GM19351 (cell line): ENCODE measurements around the gene TMEM25.
"Not testable (repeated sequence)": the region's sequence is repeated elsewhere in the genome, so short reads cannot be mapped to it uniquely, and the experiment has no call there.

Experiments used
- ATAC-seq: cut with Tn5 transposase; IDR thresholded peaks from one replicate; pipeline ENCODE4 v1.9.1; 2021; ENCODE audit warnings: mild to moderate bottlenecking, moderate library complexity; ENCODE audit not compliant: unreplicated experiment

TMEM25 gene

DNA sequence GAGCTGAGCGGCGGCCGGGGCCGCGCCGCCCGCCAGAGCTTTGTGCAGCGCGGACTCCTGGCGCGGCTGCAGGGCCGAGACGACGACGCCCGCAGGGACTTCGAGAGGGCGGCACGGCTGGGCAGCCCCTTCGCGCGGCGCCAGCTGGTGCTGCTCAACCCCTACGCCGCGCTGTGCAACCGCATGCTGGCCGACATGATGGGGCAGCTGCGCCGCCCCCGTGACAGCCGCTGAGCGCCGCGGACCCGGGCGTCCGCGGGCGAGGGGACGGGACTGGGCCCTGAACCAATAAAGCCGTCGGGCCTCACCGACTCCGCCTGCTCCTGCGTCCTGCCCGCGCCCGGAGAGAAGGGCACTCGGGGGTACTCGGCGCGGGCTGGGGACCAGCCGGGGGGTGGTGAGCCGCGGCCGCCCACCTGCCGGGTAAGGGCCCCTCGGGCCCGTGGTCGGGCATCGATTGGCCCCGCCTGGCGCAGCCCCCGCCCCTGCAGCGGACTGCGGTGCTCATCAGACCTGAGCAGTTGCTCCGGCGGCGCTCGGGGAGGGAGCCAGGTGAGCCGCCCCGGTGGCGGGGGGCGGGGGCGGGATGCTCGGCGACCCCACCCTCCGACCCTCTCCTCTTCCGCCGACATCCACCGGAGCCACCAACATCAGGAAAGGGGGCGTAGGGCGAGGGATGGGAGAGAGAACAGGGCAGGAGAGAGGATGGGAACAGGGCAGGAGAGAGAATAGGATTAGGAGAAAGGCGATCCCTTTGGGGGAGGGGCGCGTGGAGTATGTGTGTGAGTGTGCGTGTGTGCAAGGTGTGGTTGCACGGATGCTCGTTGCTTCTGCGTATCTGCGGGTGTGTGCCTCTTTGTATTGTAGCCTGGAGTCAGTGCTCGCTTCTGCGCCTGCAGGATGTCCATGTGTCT is at the start of gene TMEM25:
TMEM25 (plus strand) TSS at position 510 of the 914 bp plus-strand sequence. CDS start 610 bp downstream, outside the sequence.
- peak; percentile 80 for ATAC-seq

- not testable (repeated sequence) for ATAC-seq
Measured at GRCh38 chr11:118481238-118481637, 49.8 kb upstream of the TMEM25 start.

GRCh38 chr11:118484405-118484804 is 46.6 kb upstream of the TMEM25 start:
- ATAC-seq, result no peak

- ATAC-seq, result no peak
Measured at GRCh38 chr11:118485273-118485672, 45.7 kb upstream of the TMEM25 start.

DNA sequence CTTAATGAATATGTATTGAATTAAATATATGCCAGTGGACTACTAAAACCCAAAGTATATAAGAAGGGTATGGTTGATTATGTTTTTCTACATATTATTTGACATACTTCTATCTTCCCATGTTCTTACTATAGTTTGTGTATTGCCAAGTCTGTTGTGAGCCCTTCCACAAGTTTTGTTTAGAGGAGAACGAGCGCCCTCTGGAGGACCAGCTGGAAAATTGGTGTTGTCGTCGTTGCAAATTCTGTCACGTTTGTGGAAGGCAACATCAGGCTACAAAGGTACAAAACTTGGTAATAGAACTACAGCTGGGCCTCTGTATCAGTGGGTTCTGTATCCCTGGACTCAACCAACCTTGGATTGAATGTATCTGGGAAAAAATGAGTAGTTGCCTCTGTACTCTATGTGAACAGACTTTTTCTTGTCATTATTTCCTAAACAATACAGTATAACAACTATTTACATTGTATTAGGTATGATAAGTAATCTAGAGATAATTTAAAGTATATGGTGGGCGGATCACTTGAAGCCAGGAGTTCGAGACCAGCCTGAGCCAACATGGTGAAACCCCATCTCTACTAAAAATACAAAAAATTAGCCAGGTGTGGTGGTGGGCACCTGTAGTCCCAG is 42.4 kb upstream of the TMEM25 start:
- ATAC-seq, result no peak

DNA sequence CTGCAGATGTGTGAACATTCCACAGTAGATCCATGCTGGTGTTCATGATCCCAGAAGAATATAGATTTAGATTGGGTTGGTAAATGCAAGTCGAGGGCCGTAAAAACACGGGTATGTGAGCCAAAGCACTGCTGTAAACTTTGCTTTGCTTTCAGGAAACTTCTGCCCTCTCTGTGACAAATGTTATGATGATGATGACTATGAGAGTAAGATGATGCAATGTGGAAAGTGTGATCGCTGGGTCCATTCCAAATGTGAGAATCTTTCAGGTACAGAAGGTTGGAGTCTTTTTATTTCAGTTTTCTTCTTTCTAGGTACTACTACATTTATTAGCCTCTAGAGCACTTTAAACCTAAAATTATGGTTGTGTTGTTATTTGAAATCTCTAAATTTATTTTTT is 40.0 kb upstream of the TMEM25 start:
- ATAC-seq, result no peak

GRCh38 chr11:118497831-118498230 is 33.2 kb upstream of the TMEM25 start:
- no peak for ATAC-seq

DNA sequence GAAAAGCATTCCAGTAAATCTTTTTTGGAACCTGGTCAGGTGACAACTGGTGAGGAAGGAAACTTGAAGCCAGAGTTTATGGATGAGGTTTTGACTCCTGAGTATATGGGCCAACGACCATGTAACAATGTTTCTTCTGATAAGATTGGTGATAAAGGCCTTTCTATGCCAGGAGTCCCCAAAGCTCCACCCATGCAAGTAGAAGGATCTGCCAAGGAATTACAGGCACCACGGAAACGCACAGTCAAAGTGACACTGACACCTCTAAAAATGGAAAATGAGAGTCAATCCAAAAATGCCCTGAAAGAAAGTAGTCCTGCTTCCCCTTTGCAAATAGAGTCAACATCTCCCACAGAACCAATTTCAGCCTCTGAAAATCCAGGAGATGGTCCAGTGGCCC is 27.8 kb upstream of the TMEM25 start:
- no peak for ATAC-seq

GRCh38 chr11:118511601-118512000 is 19.4 kb upstream of the TMEM25 start:
- ATAC-seq, result no peak

DNA sequence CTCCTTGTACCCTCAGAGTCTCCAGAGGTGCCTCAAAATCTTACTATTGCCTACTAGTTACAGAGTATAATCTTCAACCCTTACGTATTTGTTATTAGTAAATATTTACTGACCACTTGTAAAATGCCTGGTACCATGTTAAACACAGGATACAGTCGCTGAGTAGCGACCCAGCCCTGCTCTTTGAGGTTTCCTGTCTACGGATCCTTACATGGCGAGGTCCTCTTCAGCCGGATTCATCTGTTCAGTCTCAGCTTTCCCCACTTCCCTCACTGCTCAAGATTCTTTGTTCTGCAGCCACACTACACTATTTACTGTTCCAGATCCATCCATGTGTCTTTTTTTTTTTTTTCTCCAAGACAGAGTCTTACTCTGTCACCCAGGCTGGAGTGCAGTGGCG is 16.9 kb upstream of the TMEM25 start:
- ATAC-seq, result no peak

- ATAC-seq, result no peak
Measured at GRCh38 chr11:118519549-118519948, 11.4 kb upstream of the TMEM25 start.

DNA sequence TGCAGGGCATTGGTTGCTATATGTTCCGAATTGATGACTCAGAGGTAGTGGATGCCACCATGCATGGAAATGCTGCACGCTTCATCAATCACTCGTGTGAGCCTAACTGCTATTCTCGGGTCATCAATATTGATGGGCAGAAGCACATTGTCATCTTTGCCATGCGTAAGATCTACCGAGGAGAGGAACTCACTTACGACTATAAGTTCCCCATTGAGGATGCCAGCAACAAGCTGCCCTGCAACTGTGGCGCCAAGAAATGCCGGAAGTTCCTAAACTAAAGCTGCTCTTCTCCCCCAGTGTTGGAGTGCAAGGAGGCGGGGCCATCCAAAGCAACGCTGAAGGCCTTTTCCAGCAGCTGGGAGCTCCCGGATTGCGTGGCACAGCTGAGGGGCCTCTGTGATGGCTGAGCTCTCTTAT is 9.1 kb upstream of the TMEM25 start:
- ATAC-seq, result no peak

- ATAC-seq, result no peak
Measured at GRCh38 chr11:118522571-118523072, 8.4 kb upstream of the TMEM25 start.

- no peak for ATAC-seq
Measured at GRCh38 chr11:118524356-118524755, 6.6 kb upstream of the TMEM25 start.

DNA sequence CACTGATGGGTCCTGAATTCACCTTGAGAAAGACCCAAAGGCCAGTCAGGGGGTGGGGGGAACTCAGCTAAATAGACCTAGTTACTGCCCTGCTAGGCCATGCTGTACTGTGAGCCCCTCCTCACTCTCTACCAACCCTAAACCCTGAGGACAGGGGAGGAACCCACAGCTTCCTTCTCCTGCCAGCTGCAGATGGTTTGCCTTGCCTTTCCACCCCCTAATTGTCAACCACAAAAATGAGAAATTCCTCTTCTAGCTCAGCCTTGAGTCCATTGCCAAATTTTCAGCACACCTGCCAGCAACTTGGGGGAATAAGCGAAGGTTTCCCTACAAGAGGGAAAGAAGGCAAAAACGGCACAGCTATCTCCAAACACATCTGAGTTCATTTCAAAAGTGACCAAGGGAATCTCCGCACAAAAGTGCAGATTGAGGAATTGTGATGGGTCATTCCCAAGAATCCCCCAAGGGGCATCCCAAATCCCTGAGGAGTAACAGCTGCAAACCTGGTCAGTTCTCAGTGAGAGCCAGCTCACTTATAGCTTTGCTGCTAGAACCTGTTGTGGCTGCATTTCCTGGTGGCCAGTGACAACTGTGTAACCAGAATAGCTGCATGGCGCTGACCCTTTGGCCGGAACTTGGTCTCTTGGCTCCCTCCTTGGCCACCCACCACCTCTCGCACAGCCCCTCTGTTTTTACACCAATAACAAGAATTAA is 6.1 kb upstream of the TMEM25 start:
- ATAC-seq, result no peak

DNA sequence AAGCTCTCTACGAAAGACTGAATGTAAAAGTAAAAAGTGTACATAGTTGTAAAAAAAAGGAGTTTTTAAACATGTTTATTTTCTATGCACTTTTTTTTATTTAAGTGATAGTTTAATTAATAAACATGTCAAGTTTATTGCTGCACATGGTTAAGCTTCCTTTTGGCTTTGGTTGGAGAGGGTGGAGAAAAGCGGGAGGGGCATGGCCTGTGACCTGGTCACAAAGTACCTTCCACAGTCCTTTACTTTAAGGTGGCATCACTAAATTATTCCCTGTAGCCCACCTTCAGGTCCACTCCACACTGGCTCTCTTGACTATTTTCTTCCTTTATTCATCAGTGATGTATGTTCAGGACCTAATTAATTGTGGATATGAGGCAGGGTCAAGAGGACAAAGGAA is 4.3 kb upstream of the TMEM25 start:
- no peak for ATAC-seq

GRCh38 chr11:118527109-118527508 is 3.9 kb upstream of the TMEM25 start, which contains the start of gene TTC36:
TTC36 (plus strand) TSS chr11:118527474; CDS start chr11:118527495, 21 bp downstream.
- no peak for ATAC-seq

GRCh38 chr11:118528511-118528910 is 2.5 kb upstream of the TMEM25 start:
- ATAC-seq, result no peak

DNA sequence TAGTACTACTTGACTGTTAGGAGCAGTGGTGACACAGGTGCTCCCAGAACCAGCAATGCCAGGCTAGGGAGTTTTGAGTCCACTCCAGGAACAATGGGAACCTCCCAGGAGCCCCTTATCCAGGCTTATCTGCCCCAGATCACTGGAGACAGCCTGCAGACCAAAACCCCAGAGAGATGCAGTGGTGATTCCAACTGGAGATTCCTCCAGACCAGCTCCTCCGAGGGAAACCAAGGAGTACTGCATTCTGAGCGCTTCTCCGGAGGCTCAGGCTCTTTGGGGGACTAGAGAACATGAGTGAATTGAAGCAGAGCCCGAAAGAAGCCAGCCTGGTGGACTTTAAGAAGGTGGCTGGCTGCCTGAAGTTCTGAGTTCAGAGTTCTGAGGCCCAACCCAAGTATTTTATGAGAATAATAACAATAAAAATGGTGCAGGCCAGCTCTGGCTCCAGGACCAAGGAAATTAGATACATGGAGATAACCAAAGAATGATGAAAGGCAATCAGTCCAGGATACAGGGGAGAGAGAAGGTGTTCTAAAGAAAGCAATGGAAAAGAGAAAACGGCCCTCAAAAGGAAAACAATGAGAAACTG is 1.3 kb upstream of the TMEM25 start:
- ATAC-seq, result no peak

- peak; percentile 13 for ATAC-seq
Measured at GRCh38 chr11:118530180-118530682, 761 bp upstream of the TMEM25 start.
